Raji (cell line): ENCODE data around the gene NOD1.

Experiments
- POLR2A ChIP-seq: IDR thresholded peaks from 2 replicates; pipeline ENCODE4 v1.6.1; 2011; ENCODE audit warnings: low read depth, low read length, control low read depth; ENCODE audit not compliant: insufficient read depth

NOD1 gene

DNA sequence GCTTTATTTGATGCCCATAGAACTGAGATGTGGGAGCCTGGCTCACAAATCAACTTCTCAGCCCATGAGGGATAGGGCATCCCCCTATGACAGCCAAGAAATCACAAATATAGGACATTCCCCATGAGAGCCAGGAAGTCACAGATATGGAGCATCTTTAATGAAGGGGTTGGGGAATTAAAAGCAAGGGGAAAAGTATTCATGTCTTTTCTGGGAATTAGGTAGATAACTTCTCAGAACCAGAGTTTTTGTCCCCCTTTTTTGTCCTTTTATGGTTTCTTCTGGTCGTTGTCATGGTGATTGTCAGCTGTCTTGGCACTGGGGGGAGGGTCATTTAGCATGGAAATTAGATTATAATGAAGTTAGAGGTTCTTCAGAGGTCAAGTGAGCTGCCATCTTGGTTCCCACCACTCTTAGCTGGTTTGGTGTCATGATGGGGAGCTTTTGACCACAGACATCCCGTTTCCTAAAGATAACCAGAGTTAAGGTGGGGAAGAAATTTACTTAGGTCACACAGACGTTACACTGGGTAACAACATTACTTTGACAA lies 56.9 kb downstream of the NOD1 start:
- no peak for TF ChIP-seq POLR2A

DNA sequence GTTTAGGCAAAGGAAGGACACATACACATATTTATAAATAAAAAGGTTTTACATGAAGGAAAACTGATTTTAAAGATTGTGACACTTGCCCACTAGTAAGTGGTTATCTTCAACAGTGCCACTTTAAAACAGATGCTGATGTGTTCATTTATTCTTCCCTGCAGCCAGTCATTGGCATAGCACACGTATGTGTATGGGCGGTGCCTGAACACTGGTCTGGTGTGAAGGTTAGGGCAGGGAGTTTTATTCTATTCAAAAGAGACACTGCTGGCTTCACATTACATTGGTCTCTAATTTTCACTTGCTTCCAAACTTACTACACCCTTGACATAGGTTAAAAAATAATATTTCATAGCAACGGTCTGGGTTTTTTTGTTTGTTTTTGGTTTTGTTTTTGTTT lies 57.9 kb downstream of the NOD1 start:
- TF ChIP-seq POLR2A, result no peak

DNA sequence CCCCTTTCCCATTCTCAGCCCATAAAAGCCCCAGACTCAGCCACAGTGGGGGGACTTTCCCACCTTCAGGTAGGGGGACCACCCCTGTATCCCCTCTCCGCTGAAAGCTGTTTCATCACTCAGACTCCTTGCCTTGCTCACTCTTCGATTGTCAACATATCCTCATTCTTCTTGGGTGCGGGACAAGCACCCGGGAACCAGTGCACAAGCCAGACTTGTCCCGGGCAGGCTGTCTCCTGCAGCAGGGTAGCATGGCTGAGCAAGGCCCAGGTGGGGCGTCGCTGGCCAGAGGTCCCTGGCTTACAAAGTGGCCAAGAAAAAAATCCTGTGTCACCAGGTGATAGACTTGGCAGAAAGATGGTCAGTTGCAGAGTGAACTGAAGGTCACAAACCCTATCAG lies 64.7 kb downstream of the NOD1 start:
- TF ChIP-seq POLR2A, result no peak

DNA sequence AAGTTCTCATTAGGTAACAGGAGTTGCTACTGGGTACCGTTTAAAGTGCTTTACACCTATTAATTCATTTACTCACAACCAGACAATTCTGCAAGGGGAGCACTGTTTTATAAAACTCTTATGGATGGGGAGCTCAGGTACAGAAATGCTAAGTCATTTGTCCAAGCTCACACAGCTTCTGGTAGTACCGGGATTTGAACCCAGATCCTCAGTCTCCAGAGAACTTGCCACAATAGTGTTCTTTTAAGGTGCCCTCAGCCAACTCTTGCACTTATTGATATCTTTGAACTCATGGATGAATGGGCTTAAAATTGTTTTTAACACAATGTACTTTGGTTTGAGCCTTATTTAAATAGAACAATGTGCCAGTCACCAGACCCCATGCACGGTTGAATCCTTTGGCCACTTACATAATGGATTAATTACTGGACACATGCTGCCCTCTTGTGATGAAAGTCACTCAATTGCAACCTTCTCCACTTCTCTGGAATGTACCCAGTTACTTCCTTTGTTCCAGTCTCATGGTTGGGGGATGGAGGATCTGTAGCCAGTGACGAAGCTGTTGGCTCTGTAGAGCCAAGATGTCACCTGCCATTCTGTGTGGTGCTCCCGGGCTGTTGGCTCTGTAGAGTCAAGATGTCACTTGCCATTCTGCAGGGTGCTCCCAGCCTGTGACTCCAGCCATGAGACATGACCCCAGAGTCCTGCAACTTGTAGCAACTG lies 65.6 kb downstream of the NOD1 start:
- TF ChIP-seq POLR2A, result no peak

DNA sequence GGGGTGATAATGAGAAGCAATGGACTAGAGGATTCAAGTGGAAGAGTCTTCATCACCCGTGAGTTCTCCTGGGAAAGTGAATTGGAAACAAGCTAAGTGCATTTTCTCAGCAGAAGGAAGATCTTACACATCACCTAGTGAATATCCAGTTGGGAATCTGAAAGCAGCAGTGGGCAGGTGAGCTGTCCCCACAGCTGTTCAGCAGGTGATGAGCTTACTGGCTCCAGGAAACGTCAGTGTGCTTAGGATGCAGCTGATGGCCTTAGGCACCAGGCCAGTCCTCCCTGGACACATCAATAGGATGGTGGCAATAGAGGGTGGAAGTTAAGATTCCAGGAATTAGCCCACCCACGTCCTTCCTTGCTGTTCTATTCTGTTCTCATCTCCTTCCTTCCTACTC lies 66.7 kb downstream of the NOD1 start:
- no peak for TF ChIP-seq POLR2A

DNA sequence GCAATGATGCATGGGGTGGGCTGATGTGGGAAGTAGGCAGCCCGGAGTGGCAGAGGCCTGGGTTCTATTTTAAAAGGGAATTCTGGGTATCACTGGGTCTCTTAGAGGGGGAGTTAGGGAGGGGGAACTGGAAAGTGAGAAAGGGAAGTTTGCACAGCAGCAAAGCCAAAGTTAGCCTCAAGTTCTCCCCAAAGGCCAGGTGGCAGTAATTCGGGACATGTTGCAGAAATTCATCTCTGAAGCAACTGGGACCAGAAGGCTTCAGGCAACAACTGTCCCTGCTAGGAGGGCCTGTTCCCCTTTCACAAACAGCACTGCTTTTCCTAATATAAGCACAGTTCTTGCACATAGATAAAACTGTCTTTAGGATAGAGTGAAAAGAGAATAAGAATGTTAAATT lies 67.4 kb downstream of the NOD1 start:
- TF ChIP-seq POLR2A, result no peak

DNA sequence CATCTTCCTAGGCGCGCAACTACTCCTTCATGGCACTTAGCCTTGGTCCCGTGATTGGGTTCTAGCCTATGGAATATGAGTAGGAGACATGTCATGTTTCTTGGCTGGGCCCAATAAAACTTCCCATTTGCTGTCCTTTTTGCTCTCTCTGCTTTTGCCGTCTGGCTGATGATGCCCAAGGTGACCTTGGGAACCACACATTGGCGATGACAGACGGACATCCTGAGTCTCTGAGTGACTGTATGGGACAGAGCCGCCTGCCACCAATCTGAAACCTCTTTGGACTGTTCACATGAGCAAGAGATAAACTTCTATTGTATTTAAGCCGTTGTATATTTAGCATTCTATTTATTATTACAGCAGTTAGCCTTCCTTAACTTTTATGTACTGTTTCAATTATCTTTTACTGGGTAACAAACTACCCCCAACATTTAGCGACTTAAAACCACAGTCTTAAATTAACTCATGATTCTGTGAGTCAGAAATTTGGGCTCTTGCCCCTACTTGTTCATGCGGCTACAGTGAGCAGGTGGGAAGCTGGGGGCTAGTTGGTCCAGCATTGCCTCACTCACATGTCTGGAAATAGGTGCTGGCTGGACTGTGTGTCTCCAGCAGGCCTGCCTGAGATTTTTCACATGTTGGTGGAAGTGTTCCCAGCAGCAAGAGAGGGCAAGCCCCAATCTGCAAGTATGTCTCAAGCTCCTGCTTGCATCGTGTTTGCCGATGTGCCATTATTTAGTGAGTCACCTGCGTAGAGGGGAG lies 71.7 kb downstream of the NOD1 start:
- no peak for TF ChIP-seq POLR2A

DNA sequence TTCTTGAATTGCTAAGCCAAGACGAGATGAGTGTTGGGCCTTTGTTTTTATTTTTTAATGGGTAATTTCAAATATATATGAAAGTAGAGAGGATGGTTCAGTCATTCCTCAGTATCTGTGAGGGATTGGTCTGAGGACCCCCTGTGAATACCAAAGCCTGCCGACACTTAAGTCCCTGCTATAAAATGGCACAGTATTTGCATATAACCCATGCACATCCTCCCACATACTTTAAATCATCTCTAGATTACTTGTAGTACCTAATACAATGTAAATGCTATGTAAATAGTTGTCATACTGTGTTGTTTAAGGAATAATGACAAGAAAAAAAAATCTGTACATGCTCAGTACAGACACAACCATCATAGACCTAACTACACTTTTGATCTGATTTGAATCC lies 73.4 kb downstream of the NOD1 start:
- TF ChIP-seq POLR2A, result no peak

DNA sequence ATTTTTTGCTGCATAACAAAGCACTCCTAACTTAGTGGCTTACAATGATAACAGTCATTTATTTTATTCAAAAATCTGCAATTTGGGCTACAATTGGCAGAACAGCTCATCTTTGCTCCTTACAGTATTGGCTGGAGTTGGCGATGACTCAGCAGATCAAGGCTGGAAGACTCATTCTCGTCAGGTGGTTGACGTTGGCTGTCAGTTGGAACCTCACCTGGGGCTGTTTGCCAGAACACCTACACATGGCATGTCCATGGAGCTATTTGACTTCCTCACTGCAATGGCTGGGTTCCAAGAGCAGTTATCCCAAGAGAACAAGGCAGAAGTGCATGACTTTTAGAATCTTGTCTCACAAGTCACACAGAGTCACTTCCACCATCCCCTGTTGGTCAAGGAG lies 75.1 kb downstream of the NOD1 start:
- TF ChIP-seq POLR2A, result no peak

DNA sequence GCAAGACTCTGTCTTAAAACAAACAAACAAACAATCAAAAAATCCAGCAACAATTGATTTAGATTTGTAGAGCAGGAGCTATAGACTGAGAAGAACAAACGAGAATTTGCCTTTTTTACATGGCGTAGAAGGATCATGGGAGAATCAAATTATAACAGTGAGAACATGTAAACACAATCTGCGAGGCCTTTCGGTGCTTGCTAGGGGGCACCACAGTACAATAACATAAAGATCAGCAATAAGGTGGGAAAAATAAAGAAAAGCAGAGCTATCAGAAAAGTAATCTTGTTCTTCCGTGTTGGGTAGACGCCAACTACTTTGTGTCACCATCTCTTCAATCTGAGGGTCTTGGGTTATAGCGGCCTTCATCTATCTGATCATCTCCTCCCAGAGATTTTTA lies 82.2 kb downstream of the NOD1 start:
- no peak for TF ChIP-seq POLR2A

DNA sequence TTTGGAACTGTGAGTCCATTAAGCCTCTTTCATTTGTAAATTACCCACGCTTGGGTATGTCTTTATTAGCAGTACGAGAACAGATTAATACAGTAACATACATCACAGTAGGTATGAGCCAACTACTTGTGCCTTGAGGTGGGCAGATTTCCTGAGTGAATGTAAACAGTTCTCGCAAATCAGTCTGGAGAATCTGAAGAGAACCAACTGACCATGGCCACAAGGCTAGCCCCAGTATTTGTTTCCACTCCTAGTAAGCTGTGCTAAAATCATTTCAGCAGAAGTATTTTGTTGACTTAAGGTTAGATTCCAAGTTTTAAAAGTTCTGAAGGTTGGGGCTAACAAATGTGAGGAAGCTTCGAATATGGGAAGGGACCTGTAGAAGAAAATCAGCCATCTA lies 82.9 kb downstream of the NOD1 start:
- TF ChIP-seq POLR2A, result no peak

DNA sequence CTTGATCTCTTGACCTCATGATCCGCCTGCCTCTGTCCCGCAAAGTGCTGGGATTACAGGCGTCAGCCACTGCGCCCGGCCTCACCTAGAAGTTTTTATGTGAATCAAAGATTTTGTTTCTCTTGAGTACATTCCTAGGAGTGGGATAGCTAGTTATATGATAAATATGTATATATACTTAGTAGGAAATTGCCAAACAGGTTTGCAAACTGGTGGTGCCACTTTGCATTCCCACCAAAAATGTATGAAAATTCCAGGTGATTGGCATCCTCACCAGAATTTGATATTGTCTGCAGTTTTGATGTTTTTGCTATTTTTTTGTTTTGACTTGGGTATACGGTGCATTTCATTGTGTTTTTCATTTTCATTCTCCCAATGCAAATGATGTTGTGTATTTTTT lies 86.8 kb downstream of the NOD1 start:
- no peak for TF ChIP-seq POLR2A

DNA sequence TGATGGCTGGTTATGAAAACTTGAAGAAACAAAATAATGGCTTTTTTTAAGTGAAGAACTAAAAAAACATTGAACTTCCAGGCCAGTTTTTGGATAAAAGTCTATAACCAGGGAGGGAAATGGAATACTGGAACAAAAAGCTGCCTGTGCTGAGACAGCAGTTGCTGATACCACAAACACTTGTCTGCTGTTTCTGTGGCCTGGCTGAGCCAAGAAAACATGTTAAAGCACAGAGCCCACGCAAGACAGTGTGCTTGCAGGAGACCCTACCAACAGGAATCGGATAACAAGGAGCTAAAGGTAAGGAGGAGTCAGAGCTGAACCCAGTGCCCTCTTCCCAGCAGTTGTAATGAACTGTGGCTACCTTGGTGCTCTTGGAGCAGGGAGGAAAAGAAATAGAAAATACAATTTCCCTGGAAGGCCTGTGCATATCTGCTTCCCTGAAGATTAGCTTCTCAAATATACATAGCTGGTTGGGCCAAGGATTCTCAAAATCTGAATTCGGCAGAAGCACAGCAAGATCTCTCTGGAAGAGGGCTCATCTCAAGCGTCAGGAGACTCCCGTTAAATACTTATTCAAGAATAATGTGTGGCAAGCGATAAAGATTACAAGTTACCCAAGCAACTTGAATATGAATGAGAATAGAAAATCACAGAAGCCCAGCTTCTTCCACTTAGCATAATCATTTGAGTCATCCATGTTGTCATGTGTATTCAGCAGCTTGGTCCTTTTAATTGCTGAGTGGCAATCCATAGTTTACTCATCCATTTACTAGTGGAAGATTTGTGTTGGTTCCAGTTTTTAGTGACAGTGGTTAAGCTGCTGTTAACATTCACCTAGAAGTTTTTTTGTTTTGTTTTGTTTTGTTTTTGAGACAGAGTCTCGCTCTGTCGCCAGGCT lies 87.6 kb downstream of the NOD1 start:
- no peak for TF ChIP-seq POLR2A

DNA sequence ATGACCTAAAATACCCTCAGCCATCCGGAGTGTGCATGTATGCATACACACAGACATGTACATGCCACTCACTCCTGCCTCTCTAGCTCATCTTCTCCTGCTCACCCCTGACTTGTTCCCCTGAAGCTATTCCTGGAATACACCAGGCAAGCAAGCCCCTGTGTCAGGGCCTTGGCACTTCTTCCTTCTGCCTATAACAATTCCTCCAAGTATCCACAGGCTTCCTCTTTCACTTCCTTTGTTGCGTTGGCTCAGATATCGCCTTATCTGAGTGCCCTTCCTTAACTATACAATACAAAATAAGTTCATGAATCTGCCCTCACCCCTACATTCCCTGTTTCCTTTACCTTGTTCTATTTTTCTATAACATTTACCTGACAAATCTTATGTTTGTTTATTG lies 88.8 kb downstream of the NOD1 start:
- TF ChIP-seq POLR2A, result no peak

DNA sequence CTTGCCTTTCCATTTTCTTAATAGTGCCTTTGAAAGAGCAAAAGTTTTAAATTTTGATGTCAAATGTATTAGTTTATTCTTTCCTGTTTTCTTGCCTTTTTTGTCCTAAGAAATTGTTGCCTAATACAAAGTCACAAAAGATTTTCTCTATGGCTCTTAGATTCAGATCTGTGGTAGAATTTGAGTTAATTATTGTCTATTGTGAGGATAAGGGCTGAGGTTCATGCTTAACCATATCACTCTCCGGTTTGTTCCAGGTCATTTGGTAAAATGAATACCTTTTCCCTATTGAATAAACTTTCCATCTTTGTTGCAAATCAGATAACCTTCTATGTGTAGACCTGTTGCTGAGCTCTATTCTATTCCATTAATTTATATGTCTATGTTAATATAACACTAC lies 96.0 kb downstream of the NOD1 start:
- TF ChIP-seq POLR2A, result no peak
